ENCODE data around the gene EYA2.

EYA2 gene

DNA sequence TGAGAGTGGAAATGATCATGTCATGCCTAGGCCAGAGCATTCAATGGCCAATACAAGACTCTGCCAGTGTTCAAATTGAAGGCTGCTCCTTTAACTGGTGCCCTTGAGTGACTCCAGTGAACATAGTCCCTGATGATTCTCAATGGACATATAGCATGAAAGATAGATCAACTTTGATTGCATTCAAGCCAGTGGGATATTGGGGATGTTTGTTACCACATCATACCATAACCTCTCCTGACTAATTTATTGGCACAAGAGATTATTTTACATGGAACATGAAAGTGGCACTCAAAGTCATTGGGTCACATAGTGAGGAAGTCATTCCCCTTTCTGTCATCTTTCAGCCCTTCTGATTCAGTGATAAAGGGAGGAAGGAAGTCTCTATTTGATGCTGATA lies 139.0 kb downstream of the EYA2 start:
- no peak for DNase-seq (ENCODE audit: low read depth, low spot score)

DNA sequence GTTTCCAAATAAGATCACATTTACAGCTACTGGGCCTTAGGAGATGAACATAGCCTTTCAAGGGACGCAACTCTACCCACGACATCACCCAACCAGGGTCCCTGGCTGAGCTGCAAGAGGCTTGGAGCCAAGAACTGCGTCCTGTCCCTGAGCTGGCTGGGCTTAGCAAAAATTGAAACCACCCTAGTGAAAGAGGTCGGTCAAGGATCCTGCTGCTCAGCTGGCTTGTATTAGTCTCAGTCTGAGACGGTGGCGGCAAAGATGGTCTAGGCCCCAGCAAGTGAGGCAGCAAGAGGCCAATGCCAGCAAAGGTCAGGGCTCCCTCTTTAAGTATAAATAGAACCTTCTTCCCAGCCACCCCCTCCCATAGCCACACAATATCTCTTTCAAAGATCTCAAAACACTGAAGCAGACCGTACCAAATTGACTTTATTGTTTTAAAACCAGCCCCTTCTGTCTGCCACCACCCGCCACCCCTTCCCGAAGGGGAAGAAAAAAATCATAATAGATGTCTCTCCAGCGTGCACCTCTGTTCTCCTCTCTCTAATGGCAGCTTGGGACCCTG lies 140.5 kb downstream of the EYA2 start:
- no peak for DNase-seq (ENCODE audit: low read depth, low spot score)

DNA sequence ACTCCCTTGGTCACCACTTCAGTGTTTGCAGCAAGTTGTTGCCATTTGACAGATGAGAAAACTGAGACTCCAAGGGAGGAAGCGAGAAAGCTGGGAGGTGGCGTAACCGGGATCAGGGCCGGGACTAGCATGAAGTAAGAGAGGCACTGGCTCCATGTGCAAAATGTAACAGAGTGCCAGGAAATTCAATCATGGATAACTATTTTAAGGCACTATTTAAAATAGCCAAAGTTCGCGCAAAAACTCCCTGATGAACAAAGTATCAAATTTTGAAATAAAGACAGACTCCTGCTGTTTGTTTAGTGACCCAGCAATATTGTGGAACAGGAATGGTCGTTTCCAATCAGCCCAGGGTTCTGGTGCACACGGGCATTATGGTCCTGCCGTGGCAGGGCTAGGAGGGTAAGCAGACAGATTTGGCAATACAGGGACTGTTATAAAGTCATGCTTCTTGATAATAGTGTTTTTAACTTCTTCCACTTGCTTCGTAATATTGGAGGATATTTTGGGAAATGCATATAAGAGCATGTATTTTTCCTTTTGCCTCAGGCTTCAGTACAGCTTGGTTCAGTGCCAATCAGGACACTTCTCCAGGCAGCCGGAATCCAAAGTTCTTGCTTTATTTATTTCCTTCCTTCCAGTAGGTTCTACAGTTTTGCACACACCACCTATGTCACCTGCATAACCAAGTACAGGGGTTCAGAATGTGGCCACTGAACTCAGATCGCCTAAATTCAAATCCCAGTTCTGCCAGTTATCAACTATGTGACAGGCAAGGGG lies 141.6 kb downstream of the EYA2 start:
- no peak for DNase-seq (ENCODE audit: low read depth, low spot score)

DNA sequence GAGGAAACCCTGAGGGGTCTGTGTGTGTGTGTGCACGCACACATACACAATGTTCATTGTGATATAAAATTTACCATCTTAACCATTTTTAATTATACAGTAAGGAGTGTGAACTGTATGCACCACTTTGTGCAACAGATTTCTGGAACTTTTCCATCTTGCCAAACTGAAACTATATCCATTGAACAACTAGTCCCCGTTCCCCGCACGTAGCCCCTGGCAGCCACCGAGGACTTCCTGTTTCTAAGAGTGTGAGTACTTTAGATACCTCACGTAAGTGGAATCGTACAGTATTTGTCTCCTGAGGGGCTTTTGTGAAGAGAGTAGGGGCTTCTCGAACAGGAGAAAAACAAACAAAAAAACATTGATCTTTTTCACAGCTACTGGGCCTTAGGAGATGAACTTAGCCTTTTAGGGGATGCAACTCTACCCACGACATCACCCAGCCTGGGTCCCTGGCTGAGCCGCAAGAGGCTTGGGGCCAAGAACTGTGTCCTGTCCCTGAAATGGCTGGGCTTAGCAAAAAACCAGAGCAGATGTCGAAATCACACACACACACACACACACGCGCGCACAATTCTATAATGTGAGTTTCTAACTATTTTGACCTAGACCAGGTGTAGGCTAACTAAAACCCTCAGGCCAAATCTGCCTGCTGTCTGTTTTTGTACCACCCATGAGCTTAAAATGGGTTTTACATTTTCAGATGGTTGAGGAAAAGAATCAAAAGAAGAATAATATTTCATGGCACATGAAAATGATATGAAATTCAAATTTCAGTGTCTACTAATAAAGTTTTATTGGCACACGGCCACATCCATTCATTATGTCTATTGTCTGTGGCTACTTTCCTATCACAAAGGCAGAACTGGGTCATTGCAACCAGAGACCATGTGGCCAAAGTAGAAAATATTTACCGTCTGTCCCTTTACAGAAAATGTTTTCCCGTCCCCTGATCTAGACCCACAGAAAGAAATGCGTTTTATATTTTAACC lies 144.2 kb downstream of the EYA2 start:
- DNase-seq (ENCODE audit: low read depth, low spot score): no peak

DNA sequence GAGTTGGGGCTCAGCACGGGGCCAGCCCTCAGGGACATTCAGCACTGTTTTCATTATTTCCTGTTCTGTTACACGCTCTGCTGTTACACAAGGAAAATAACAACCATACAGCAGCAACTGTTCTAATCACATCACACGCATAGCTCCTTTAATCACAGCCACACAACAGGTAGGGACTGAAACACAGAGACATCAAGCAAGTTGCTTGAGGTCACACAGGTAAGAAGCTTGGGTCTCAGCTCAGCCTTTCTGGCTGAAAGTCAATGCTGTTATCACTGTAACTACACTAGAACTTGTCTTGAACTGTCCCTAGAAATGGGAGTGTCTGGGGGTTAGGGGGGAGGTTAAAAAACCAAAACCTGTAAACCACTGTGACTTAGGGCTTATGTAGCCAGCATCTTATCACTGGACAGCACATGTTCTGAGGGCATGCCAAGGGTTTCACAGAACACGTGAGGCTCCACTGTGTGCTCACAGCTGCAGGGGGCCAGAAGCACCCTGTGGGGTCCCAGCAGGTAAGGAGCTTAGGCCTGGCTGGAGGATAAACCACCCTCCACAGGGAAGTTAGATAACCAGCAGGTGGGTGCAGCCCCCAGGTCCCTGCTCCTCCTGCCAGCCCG lies 146.0 kb downstream of the EYA2 start:
- DNase-seq (ENCODE audit: low read depth, low spot score): no peak

DNA sequence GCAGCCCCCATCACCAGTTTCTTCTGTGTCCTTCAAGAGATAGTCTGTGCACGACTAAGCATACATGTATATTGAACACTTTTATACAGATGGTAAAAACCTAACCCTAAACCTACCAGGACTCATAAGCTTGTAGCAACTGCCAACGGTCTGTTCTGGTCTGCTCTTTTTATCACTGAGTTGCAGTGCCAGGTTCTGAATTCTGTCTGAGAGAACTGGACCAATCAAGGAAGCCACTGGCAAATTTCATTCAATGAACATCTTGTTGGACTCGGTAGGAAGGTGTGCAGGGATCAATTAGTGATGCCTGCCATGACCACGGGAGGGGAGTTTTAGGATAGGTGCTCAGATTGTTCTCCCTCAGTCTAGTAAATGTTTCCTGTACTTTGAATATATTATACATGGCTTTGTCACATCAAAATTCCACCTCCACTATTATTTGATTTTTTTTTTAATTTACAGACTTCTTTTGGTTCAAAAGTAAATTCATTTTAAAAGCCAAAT lies 146.8 kb downstream of the EYA2 start:
- DNase-seq (ENCODE audit: low read depth, low spot score): no peak

DNA sequence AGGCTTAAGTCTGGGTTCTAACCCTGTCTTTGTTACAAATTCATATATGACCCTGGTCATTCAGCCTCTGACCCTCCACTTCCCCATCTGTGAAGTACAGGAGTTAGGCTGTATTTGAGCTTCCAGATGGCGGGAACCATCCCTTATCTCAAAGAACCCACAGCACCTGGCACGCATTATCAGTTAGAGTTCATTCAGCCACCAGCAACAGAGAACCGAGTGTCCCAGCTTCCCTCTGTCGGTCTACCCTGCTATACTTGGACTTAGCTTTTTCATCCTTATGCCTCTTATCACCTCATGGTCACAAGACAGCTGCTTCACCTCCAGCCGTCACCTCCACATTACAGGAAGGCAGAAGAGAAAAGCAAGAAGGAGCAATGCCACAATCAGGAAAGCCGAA lies 147.8 kb downstream of the EYA2 start:
- DNase-seq (ENCODE audit: low read depth, low spot score): no peak

DNA sequence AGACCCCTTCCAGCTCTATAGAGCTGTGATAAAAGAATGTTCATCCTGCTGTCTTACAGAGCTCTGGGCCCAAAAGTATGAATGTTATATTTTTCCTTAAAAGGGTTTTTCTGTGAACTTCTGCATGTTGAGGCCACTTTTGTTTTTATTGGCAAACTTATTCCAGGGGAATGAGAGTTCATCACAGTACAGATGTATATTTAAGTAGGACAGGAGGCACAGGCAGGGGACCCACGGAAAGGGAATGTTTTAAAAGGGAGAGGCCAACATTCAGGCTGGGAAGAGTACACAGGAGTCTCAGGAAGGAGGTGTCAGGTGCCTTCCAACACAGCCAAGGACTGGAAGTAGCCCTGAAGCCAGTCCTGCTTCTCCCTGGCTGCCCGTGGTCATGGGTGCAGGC lies 148.4 kb downstream of the EYA2 start:
- DNase-seq (ENCODE audit: low read depth, low spot score): peak; percentile 40

DNA sequence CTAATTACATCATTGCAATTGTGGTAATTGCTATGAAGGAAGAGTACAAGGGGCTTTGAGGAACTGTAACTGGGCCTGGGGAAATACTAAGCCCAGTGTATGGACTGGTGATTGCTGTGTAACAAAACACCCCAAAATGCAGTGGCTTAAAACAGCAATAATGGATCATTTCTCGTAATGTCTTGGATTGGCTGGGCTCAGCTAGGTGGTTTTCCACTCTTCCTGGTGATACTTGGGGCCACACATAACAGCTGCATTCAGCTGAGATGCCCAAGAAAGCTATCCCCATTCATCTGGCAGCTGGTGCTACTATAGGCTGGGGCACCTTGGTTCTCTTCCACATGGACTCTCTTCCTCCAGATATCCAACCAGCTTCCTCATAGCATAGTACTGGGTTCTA lies 150.3 kb downstream of the EYA2 start:
- no peak for DNase-seq (ENCODE audit: low read depth, low spot score)

DNA sequence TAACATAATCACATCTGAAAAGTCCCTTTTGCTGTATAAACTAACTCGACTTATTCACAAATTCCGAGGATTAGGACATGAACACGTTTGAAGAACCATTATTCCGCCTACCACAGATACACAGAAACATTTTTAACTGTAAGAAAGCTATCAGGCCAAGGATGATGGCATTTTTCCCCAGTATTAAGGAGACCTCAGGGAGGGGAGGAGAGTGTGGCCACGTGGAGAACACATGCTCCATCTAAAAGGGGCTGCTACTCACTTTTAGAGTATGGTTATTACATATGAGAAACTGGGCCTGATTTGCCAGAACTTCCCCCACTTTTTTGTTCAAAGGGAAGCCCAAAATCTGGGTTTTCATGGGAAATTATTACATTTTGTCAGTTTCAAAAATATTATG lies 153.4 kb downstream of the EYA2 start:
- no peak for DNase-seq (ENCODE audit: low read depth, low spot score)

DNA sequence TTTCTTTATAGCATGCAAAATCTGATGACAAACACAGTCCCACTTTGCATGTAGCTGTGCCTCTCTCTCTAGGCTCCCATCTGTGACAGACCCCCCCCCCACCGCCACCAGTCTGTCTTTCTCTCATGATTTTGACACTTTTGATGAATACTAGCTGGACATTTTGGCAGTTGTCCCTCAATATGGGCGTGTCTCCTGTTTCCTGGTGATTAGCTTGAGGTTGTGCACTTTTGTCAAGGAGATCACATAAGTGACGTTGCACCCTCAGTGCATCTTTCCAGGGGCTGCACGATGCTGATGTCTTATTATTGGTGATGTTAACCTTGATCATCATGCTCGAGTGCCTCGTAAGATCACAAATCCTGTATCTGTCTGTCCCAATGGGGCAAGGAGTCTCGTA lies 155.1 kb downstream of the EYA2 start:
- no peak for DNase-seq (ENCODE audit: low read depth, low spot score)

DNA sequence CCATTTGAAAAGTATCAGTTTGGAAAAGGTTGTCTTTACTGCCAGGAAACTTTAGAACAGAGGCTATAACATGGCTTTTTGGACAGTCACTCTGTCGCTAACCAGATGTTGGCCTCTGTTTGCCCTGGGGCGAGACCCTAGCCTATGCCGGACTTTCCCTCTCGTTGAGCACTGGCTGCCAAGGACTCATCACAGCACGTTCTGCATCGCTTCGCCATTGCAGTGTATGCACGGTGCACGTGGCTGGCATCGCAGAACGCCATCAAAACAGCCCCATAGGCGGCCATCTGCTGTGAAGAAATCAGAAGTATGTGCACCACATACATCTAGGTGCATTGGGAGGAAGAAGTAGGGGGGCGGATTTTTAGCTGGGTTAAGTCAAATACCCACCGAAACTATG lies 156.4 kb downstream of the EYA2 start:
- no peak for DNase-seq (ENCODE audit: low read depth, low spot score)

DNA sequence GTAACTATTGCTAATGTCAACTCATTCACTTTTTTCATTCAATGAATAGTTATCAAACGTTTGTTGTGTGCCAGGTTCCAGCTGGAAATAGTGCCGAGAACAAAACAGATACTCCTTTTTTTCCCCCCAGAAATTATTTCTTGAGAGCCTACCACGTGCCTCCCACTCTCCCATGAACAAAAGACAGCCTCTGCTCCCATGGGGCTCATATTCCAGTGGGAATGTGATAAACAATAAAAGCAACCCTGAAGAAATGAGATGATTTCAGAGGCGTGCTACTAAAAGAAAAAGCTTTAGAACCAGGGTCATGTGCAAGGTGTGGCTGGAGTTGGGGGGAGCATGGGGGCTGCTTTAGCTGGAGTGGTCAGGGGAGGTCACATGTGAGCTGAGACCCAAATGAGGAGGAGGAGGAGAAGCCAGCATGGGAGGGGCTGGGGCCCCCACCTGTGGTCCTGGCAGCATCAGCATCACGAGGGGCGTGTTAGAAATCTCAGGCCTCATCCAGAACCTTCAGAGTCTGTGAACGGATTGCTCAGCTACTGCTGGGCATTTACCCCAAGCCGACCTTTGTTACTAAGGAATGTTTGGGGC lies 157.4 kb downstream of the EYA2 start:
- no peak for DNase-seq (ENCODE audit: low read depth, low spot score)

DNA sequence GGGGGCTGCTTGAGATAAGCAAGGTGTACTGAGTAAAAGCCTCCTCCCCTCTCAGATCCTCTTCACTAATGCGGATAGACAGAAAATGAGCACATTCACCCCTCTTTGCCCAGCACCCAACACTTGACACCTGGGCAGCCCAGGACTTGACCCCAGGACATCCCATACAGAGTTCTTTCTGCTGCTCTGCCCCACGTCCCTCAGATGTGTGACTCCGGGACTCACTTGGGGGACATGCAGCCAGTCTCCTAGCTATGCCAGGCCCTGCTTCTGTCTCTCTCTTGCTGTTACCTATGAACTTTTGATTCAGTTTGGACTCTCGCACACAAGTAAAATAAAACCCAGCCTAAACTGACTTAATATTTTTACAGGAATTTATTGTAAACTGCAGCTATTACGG lies 159.9 kb downstream of the EYA2 start:
- DNase-seq (ENCODE audit: low read depth, low spot score): no peak

DNA sequence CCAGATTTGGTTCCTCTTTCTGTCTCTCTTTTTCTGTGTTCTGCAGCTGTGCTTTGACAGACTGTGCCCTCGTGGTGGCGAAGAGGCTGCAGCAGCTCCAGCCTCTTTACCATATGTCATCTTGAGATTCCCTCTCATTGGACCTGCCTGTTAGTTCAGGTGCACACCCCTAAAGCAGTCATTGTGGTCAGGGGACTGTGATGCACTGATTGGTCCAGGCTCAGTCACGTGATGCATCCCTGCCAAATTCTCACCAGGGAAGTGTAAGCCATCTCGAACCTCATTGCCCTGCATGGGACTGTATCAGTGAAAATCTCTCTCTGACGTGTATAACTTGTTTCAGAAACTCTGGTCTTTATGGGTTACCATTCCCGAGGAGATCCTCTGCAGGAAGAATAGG lies 160.3 kb downstream of the EYA2 start:
- no peak for DNase-seq (ENCODE audit: low read depth, low spot score)

DNA sequence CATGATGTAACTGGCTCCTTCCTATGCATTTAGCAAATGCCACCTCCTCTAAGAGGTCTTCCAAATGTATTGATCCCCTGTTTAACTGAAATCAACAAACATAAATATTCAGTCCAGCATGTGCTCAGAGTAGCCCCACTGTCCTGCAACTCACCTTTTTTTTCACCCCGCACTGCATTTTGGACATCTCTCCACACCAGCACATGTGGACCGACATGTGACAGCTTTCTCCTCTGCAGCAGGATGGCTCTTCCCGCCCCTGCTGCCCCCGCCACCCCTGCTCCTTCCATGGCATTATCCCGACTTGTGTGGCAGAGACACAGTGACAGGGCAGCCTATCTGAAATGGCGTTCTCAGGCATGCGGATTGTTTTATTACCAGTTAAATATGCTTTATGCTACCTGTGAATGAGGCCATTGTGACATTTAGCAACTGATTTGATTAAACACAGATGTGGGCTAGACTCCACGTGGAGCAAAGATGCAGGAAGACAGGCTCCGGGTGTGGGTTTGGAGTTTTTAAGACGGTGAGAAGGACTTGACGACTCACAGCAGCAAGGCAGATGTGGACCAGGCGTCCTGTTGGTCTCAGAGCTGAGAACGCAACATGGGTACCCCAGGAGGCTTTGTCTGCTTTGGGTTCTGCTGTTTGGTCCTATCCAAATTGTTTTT lies 161.2 kb downstream of the EYA2 start:
- no peak for DNase-seq (ENCODE audit: low read depth, low spot score)

DNA sequence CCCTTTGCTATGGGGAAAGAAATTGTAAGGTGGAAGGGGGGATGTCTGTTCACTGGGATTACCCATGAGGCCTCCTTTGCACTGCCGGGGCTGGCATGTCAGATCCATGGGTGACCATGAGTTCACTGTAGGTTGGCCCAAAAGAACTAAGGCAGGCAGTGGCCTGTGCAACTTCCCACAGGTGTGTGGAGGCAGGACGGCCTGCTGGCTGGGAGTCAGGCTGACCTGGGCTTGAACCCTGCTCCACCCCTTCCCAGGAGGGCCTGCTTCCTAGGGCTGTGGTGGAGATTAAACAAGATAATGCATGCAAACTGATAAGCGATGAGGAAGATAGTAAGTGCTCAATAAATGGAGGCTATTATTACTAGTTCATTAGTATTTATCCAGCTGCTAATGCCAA lies 163.0 kb downstream of the EYA2 start:
- no peak for DNase-seq (ENCODE audit: low read depth, low spot score)

DNA sequence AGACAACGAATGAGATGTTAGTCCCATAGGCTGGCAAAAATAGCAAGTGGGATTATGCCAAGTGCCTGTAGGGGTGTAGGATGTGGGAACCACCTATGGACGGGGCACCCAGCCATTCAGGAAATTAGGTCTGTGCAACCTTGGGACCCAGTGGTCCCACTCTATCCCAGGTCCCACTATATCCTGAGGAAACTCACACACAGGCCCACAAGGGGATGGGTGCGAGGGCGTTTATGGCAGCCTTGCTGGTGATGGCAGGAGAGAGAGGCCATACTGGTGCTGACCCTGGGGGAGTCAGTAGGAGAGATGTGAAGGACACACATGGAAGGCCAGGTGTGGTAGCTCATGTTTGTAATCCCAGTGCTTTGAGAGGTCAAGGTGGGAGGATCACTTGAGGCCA lies 163.6 kb downstream of the EYA2 start:
- DNase-seq (ENCODE audit: low read depth, low spot score): no peak

DNA sequence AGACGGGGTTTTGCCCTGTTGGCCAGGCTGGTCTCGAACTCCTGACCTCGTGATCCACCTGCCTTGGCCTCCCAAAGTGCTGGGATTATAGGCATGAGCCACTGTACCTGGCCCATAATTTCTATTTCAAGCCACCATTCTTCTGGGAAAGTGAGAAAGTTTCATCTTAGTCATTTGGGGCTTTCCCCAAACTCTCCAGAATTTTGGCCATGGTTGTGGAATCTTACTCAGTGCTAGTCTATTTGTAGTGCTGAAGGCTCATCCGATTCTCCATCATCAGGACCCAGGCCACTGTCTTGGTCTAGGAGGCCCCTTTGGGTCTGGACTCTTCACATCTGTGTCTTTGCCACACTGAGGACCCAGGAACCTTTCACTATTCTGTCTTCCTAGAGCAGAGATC lies 164.9 kb downstream of the EYA2 start:
- no peak for DNase-seq (ENCODE audit: low read depth, low spot score)

DNA sequence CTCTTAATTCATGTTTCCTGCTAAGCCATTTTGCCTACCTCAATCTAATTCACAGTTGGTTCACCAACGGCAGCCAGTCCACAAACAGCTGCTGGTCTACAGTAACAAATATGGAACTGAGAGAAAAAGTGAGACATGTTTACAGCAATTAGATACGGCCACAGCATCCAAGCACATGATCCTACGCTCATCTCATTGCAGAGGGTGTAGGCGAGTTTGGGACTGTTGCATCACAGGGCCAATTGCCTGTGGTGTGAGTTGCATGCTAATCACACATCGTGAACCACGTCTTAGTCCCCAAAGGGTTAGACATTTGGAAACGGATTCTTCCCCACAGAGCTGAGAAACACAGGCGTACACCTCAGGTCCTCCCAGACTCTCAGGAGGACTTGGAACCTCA lies 166.9 kb downstream of the EYA2 start:
- DNase-seq (ENCODE audit: low read depth, low spot score): no peak
